Right lobe of liver (tissue), 6 donors: ENCODE data around the gene AAK1. TPM values are rescaled to one million over a fixed set of nuclear protein-coding genes. Genes with fewer than 3 reads are reported as not detected.

Source experiments
- ATAC-seq, 4 donors: fragments of 200-7000 bp; cut with Tn5 transposase; one replicate each; pipeline ENCODE4 v1.9.1; 2020; ENCODE audit warnings: mild to moderate bottlenecking in 4 of 4, moderate library complexity in 4 of 4
- DNase-seq, 3 donors: peaks; one replicate each; pipeline ENCODE4 v3.0.0-alpha.2; 2020
- H3K27ac ChIP-seq, 3 donors: fragments of 200-600 bp; one replicate each; pipeline ENCODE4 v1.8.0; 2022
- H3K27me3 ChIP-seq, 2 donors: fragments of 200-600 bp; one replicate each; pipeline ENCODE4 v1.8.0; 2022
- H3K36me3 ChIP-seq, 4 donors: fragments of 200-600 bp; sonication (generic) in 1 of 4; one replicate each; pipeline versions ENCODE4 v1.5.1 to v1.8.0; 2017 to 2022; ENCODE audit warnings: control low read depth in 1 of 4
- H3K4me1 ChIP-seq, 4 donors: fragments of 200-600 bp; sonication (generic) in 1 of 4; one replicate each; pipeline versions ENCODE4 v1.5.1 to v1.8.0; 2017 to 2022; ENCODE audit warnings: control low read depth in 1 of 4
- H3K4me3 ChIP-seq, 3 donors: fragments of 200-600 bp; one replicate each; pipeline ENCODE4 v1.8.0; 2022
- H3K9me3 ChIP-seq, 4 donors: fragments of 200-600 bp; sonication (generic) in 1 of 4; one replicate each; pipeline versions ENCODE4 v1.5.1 to v1.8.0; 2017 to 2022; ENCODE audit warnings: control low read depth in 1 of 4
- CTCF ChIP-seq, 4 donors: fragments of 200-600 bp in 3 of 4; fragments of 450-650 bp in 1 of 4; IDR thresholded peaks; one replicate each; pipeline versions ENCODE4 v1.5.1 to v1.8.0; 2016 to 2022; ENCODE audit warnings: antibody characterized with exemption in 4 of 4, mild to moderate bottlenecking in 2 of 4
- POLR2A ChIP-seq: fragments of 450-650 bp; IDR thresholded peaks from one replicate; pipeline ENCODE4 v1.6.1; 2017; ENCODE audit warnings: antibody characterized with exemption, mild to moderate bottlenecking
- WGBS: methylation state at CpG from one replicate; pipeline ENCODE4 v1.1.6; 2018; ENCODE audit warnings: low coverage, low lambda C conversion rate; ENCODE audit not compliant: insufficient coverage; ENCODE audit errors: missing lambda C conversion rate; 5-methylcytosine and 5-hydroxymethylcytosine counted together
- intact Hi-C, 2 donors: fragments of 100-400 bp; cut with DNase I; formaldehyde crosslinking; loops; one replicate each; pipeline versions ENCODE4 v1.11.2 to v1.14.1; 2022
- total RNA-seq, 6 experiments: library from RNA; depleted of rRNA in 2 of 6; stranded (reverse); fragments of >200 nt in 2 of 6; fragmentation: NEBNext Ultra II Directional in 3 of 6; extraction: Animal tissue kit (Norgen Biotek cat#: 25700) in 3 of 6; gene quantifications; one replicate each; pipeline versions ENCODE4 v1.1.0 to v1.2.4, GENCODE V29; 2016 to 2023
- donor health status: DM: no; HTN: yes; CAD: no.
- donor health status: DM: no; HTN: no; CAD: no.
- donor health status: DM: no; HTN: no; CAD: no.
- donor health status: DM: no; HTN: yes; CAD: no.
- donor health status: DM: no; HTN: yes; CAD: no.

AAK1 gene
- total RNA-seq, 6 experiments from 2014 or later, result 12.7 to 30.5 (median 20.5) TPM

DNA sequence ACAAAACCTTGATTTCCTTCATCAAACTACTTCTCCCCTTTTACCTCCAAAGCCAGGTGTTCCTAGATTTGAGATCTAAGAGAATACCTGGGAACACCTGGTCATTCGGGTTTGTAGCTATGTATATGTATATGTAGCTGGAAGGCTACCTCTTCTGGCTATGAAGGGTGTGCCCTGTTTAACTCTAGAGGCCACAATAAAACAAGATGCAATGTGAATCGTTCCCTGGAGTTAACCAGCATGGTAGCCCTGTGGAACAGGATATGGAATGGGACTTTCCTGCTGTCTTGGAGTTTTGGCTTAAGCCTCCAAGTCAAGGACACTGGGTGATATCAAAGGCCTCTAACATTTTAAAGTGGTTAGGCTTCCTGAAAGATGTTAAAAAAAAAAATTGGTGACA, 188.6 kb downstream of the AAK1 start:
- TF ChIP-seq POLR2A (no peak), CTCF (IDR thresholded peaks at IDR 0.05) (no peak)
- no peaks in the 10 kb centered on the region for H3K27me3 ChIP-seq
- intact Hi-C loops, result no loop called here
- DNase-seq (no peak), ATAC-seq (no peak)
- no peak overlapping the region for H3K4me3 ChIP-seq
- no peaks in the 10 kb centered on the region for H3K9me3 ChIP-seq
- WGBS, result 63% methylated on average over 2 of the region's 2 CpGs
- no peak overlapping the region for H3K27ac ChIP-seq
- no peaks in the 10 kb centered on the region for H3K4me1 ChIP-seq
- no peaks in the 10 kb centered on the region for H3K36me3 ChIP-seq

DNA sequence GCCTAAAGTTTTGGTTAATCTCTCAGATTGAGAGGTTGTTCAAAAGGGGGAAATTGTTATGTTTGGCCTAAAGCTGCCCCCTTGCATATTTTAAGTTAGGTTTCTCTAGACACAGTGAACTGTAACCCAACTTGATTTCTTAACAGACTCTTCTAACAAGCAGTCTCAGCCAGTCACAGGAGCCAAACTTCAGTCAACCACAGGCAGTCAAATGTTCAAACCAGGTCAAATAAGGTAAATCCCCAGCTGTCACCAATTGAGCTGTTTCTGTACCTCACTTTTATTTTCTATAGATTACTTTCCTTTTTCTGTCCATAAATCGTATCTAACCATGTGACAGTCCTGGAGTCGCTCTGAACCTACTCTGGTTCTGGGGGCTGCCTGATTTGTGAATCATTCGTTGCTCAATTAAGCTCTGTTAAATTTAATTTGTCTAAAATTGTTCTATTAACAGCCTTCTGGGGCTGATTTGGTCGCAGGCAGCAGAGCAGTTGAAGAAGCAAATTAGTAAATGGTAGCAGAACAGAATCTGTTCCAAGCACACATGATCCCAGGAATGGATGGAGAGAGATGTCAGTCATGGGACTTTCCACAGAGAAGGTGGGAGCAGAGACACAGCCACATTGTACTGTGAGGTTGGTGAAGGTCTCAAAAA, 189.9 kb downstream of the AAK1 start:
- no peaks in the 10 kb centered on the region for H3K9me3 ChIP-seq
- intact Hi-C loops, result no loop called here
- H3K36me3 ChIP-seq, result no peaks in the 10 kb centered on the region
- H3K27me3 ChIP-seq, result no peaks in the 10 kb centered on the region
- 73% methylated on average over 4 of the region's 4 CpGs for WGBS
- TF ChIP-seq CTCF (IDR thresholded peaks at IDR 0.05) (no peak), POLR2A (no peak)
- H3K4me1 ChIP-seq, result no peaks in the 10 kb centered on the region
- DNase-seq (no peak), ATAC-seq (no peak)
- no peak overlapping the region for H3K4me3 ChIP-seq
- no peak overlapping the region for H3K27ac ChIP-seq

GRCh38 chr2:69452687-69453086, 190.9 kb downstream of the AAK1 start:
- no peak overlapping the region for H3K27ac ChIP-seq
- no peaks in the 10 kb centered on the region for H3K9me3 ChIP-seq
- DNase-seq (no peak), ATAC-seq (no peak)
- H3K4me1 ChIP-seq, result no peaks in the 10 kb centered on the region
- intact Hi-C loops, result no loop called here
- no peaks in the 10 kb centered on the region for H3K36me3 ChIP-seq
- no peak overlapping the region for H3K4me3 ChIP-seq
- WGBS, result 88% methylated on average over 1 of the region's 3 CpGs
- no peak for TF ChIP-seq CTCF (IDR thresholded peaks at IDR 0.05)
- TF ChIP-seq POLR2A, result no peak
- H3K27me3 ChIP-seq, result no peaks in the 10 kb centered on the region

DNA sequence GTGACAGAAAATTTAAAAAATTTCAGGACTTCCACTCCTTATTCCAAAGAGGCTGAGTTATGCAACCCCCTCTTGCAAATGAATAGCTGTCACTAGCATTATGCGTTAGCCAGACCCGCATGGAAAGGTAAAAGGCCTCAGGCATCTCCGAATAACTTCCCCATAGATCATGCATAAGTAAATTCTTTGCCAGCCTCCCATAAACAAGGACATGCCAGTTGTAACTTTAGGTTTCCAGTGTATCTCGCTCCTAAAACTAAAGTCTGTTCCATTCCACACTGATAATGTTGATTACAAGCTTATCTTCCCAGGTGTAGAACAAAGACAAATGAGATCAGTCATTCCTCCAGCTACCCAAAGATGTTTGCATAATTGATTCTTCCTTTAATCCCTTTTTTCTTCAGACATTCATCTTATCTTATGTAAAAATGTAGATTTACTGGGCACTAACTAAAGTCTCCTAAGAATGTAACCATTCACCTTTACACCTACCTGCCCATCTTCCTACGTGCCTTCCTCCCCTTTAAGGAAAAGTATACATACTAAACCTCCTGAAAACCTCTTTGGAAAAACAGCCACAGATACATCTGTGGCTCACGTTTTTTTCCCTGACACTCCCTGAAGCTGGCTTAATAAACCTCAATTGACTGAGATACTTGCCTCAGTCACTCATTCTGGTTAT, 192.7 kb downstream of the AAK1 start:
- Histone ChIP-seq H3K9me3 (no peaks in the 10 kb centered on the region), H3K4me3 (no peak overlapping the region), H3K4me1 (no peaks in the 10 kb centered on the region), H3K36me3 (no peaks in the 10 kb centered on the region), H3K27ac (no peak overlapping the region), H3K27me3 (no peaks in the 10 kb centered on the region)
- WGBS, result 79% methylated on average over 4 of the region's 6 CpGs
- intact Hi-C loops, result no loop called here
- no peak for DNase-seq
- no peak for ATAC-seq
- no peak for TF ChIP-seq CTCF (IDR thresholded peaks at IDR 0.05)
